NCI-H82 treated with DMSO at 0.1 percent for 48 hours (cell line): ENCODE data around the gene CDKN2B.

Source experiments
- DNase-seq: peaks from one replicate; lab custom pipeline; 2025; ENCODE audit not compliant: unreplicated experiment; lab: John Stamatoyannopoulos, UW

Gene CDKN2B

GRCh38 chr9:21995006-21995665 is 14.0 kb downstream of the CDKN2B start:
- peak; percentile 28 for DNase-seq

DNA sequence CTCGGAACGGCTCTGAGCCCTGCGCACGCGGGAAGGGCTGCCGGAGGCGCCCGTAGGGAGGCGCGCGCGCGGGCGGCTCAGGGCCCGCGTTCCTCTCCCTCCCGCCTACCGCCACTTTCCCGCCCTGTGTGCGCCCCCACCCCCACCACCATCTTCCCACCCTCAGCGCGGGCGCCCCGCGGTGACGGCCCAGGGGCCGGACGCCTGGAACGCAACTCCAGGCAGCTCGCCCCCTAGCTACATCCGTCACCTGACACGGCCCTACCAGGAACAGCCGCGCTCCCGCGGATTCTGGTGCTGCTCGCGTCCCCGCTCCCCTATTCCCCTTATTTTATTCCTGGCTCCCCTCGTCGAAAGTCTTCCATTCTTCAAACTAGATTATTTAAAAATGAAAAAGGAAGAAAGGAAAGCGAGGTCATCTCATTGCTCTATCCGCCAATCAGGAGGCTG is 14.5 kb downstream of the CDKN2B start, which contains the start of gene CDKN2B-AS1:
TSS of gene CDKN2B-AS1 (plus strand) at position 236 of the 450 bp plus-strand sequence.
- DNase-seq: peak; percentile 55

GRCh38 chr9:21993893-21994555 is 15.1 kb downstream of the CDKN2B start, which contains the start of gene CDKN2A:
TSS of gene CDKN2A (minus strand) at chr9:21994392.
- DNase-seq: peak; percentile 55

DNA sequence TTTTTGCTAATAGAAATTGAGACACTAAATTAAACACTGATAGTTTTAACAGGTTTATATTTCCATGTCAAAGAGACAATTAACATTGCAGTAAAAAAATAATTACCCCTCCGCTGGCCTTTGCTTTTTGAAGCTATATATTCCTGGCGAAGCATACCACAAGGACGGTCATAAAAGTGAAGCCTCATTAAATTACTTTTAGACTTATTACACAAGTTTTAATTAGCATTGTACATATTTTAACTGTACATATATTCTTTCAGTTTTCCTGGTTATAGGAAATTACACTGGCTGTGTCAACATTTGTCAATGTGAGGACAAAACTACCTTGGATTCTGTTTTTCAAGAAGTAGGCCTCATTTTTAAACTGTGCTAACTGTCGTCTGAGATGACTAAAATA is 16.1 kb downstream of the CDKN2B start:
- no peak for DNase-seq

DNA sequence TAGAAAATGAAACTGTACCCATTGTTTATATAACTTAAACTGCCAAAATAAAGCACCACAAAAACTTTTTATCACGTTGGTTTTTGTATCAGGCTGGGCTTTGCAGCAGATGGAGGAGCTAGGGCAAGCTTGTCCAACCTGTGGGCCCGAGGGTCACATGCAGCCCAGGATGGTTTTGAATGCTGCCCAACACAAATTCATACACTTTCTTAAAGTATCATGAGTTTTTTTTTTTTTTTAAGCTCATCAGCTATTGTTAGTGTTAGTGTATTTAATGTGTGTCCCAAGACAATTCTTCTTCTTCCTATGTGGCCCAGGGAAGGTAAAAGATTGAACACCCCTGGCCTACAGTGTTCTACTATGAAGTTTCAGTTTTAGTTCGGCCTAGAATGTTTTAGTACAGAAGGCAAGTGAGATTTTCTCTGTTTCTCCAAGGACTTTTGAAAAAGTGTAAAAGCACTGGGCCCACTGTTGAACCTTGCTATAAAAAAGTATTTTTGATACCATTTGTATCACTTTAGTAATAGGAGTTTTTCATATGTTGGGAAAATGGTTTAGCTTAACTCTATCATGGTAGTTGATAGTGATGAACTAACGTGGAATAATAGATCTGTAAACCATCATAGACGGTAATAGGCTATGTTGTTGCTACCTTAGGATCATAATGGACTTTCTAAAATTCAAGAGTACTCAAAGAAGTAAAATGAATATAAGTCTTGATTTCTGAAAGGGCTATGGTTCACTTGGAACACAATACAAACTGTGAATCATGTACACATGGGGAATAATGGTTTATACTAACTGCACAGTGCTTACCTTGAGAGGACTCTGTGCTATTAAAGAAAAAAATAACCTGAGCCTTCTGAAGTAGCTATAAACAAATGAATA is 17.8 kb downstream of the CDKN2B start:
- DNase-seq: no peak

GRCh38 chr9:21989440-21990189 is 19.5 kb downstream of the CDKN2B start:
- DNase-seq: no peak

GRCh38 chr9:21988056-21988990 is 20.8 kb downstream of the CDKN2B start:
- DNase-seq: no peak

DNA sequence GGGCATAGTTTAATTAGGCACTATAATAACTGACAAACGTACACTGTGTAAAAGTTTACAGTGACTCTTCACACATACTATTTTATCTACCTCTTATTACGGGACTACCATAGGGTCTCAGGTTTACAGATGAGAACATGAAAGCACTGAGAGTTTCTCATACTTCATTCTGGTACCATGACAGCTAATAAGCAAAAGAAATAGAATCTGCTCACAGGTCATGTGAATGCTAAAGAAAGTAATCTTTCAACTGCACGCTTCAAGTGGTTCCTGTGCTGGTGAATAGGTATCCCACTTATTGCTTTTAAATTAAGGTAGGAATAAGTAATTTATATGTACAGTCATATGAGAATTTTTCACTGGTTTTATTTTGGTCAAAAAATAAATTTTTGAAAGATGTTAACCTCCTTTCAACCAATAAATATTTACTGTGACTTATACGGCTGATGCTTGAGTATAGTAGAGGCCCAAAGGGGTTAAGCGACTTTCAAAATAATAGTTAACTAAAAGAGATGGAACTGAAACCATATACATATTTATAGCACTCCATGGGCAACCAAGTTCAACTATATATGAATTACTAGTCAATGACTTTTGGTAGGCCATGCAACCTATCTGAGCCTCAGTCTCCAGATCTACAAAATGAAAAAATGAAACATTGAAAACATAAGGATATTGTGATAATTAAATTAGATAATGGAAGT is 23.0 kb downstream of the CDKN2B start:
- no peak for DNase-seq

- DNase-seq: no peak
Measured at GRCh38 chr9:21984101-21984500, 25.0 kb downstream of the CDKN2B start.

DNA sequence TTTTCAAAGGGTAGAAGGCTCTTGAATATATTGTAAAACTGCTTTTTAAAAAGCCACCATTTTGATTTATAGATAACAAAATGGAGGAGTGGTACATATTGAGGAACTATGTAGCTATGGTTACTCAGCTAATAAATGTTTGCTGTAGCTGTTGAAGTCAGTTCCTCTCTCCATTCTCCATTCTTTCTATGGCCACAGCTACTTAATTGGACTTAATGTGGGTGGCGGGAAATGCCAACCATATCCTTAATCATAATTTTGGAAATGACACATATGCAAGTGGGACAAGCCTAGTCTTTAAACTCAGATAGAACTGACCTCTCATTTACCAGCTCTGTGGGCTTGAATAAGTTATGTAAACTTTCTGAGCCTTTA is 25.6 kb downstream of the CDKN2B start:
- DNase-seq: no peak

DNA sequence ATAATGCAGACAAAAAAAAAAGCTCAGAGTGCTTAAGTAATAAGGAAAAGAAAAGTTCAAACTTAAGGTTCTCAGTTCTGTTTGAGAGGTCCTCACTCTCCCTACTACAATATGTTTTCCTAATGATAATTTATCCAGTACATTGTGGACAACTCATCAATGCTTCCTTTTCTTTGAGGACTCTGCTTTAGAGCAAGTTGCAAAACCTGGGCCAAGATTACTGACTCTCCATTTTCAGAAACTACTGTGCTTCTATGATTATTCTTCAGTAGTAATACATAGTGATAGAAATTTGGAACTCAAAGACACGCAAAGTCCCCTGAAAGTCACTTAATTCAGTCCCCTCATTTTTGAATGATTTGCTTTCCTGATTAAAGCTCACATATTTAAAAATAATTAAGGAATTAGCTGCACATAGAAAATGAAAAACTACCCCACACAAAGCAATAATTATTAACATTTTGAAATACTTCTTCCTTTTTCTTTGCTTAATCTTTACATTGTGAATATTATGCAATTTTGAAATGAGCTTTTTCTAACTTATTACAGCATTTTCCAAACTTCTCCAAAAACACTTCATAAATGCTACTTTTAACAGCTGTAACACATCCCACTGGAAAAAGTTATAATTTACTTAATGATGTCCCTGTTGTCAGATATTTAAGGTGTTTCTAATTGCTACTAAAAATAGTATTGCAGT is 26.1 kb downstream of the CDKN2B start:
- no peak for DNase-seq

DNA sequence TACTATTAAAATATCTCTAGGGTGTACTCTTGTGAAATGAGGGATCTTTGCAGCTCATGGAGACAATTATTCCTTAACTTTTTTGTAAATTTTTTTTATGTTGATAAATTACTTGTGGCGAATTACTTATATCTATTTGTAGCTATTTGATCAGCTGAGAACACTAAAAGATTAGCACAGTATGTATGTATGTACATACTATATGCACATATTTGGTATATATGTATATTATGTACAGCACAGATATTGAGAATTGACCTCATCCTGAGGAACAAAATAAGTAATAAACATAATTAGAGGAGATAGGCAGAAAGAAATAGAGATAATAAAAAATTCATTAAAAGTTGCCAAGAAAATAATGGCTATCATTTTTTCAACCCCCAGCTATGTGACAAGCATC is 26.7 kb downstream of the CDKN2B start:
- DNase-seq: no peak

GRCh38 chr9:21976334-21976875 is 32.7 kb downstream of the CDKN2B start:
- DNase-seq: no peak

DNA sequence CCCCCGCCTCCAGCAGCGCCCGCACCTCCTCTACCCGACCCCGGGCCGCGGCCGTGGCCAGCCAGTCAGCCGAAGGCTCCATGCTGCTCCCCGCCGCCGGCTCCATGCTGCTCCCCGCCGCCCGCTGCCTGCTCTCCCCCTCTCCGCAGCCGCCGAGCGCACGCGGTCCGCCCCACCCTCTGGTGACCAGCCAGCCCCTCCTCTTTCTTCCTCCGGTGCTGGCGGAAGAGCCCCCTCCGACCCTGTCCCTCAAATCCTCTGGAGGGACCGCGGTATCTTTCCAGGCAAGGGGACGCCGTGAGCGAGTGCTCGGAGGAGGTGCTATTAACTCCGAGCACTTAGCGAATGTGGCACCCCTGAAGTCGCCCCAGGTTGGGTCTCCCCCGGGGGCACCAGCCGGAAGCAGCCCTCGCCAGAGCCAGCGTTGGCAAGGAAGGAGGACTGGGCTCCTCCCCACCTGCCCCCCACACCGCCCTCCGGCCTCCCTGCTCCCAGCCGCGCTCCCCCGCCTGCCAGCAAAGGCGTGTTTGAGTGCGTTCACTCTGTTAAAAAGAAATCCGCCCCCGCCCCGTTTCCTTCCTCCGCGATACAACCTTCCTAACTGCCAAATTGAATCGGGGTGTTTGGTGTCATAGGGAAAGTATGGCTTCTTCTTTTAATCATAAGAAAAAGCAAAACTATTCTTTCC is 34.2 kb downstream of the CDKN2B start:
- DNase-seq: peak; percentile 43

DNA sequence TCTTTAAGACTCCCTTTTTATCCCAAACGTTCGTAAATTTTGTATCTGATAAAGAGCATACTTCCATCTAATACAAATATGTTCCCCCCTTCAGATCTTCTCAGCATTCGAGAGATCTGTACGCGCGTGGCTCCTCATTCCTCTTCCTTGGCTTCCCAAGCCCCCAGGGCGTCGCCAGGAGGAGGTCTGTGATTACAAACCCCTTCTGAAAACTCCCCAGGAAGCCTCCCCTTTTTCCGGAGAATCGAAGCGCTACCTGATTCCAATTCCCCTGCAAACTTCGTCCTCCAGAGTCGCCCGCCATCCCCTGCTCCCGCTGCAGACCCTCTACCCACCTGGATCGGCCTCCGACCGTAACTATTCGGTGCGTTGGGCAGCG is 34.8 kb downstream of the CDKN2B start:
- no peak for DNase-seq

GRCh38 chr9:21972361-21972760 is 36.7 kb downstream of the CDKN2B start:
- DNase-seq: no peak

DNA sequence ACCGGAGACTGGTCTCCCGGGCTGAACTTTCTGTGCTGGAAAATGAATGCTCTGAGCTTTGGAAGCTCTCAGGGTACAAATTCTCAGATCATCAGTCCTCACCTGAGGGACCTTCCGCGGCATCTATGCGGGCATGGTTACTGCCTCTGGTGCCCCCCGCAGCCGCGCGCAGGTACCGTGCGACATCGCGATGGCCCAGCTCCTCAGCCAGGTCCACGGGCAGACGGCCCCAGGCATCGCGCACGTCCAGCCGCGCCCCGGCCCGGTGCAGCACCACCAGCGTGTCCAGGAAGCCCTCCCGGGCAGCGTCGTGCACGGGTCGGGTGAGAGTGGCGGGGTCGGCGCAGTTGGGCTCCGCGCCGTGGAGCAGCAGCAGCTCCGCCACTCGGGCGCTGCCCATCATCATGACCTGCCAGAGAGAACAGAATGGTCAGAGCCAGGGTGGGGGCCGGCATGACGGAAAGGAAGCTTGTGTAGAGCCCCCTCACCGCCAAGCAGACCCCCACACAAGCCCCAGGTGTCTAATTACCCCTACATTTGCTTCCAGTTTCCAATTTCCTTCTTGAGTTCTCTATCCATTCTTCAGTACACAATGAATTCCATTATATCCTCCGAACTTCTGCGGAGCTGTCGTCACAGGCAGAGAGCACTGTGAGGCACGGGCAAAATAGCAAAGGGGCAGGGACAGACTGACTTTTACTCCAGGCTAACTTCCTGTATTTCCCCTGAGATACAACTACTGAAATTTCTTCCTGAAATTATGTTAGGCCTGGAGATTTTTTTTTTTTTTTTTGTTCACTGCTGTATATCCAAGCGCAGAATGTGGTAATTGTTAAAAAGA is 38.1 kb downstream of the CDKN2B start:
- no peak for DNase-seq
